Activated naive CD4-positive, alpha-beta T cell treated with anti-CD3 and anti-CD28 coated beads for 36 hours (primary cell): ENCODE measurements around the gene CROCC2. TPM values are rescaled to one million over a fixed set of nuclear protein-coding genes. Genes with fewer than 3 reads are reported as not detected.

Experiments used
- CTCF ChIA-PET: fragments of 350-600 bp; sonication (Branson Sonifier 250); formaldehyde crosslinking; loops from one replicate; lab custom pipeline; 2021; ENCODE audit warnings: antibody characterized with exemption; lab: Charles Lee
- DNase-seq: peaks from one replicate; pipeline ENCODE4 v3.0.0-alpha.2; 2020
- H3K27ac Mint-ChIP-seq: one replicate; pipeline ENCODE4 v1.8.0; 2021; ENCODE audit warnings: mild to moderate bottlenecking, mixed read lengths
- H3K27me3 Mint-ChIP-seq: one replicate; pipeline ENCODE4 v1.8.0; 2021; ENCODE audit warnings: low read depth, mixed read lengths
- H3K36me3 Mint-ChIP-seq: one replicate; pipeline ENCODE4 v1.8.0; 2021; ENCODE audit warnings: low read depth, mixed read lengths
- H3K4me1 Mint-ChIP-seq: one replicate; pipeline ENCODE4 v1.8.0; 2021; ENCODE audit warnings: low read depth, mixed read lengths
- H3K4me3 Mint-ChIP-seq: one replicate; pipeline ENCODE4 v1.8.0; 2021; ENCODE audit warnings: mild to moderate bottlenecking, moderate library complexity, mixed read lengths
- H3K9me3 Mint-ChIP-seq: one replicate; pipeline ENCODE4 v1.8.0; 2021; ENCODE audit warnings: mixed read lengths
- intact Hi-C: fragments of 100-400 bp; cut with micrococcal nuclease; formaldehyde crosslinking; loops from one replicate; pipeline ENCODE4 v1.15.1; 2023
- total RNA-seq, 2 experiments: library from RNA; stranded (reverse); gene quantifications; one replicate each; pipeline ENCODE4 v1.2.3, GENCODE V29; 2021

The CROCC2 gene
- not detected for total RNA-seq

DNA sequence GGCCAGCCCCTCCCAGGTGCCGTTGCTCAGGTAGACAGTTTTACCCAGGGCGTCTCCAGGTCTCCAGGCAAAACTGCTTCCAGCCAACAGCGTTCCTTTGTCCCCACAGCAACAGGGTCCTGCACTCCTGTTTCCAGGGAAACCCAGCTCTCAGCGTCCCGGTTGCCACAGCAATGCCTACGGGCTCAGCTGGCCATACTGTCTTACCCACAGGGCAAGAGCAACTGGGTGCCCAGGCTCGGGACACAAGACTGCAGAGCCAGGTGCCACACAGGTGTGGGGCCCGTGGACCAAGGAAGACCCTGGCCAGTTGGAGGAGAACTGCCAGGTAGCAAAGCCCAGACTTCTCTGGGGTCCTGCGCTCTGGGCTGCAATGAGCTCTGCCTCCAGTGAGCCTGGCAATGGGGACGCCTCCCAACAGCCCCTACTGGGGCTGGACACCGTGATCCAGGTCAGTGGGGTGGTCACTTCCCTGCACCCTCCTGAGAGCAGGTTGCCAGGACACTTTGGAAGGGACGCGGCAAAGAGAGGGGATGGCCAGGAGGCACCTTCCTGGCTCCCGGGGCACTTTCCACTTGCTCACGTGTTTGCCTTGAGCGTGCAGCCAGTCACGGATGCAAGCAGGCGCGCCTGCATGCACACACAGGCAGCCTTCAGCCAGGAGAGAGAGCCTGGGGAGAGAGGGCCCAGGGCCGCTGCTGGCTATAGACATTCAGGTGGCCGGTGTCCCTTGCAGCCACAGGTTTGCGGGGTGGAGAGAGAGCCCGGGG is at the start of gene CROCC2:
CROCC2 (plus strand) TSS at position 196 of the 770 bp plus-strand sequence; CDS start at position 374, 178 bp downstream.
- no peaks in the 10 kb centered on the region for H3K4me1 Mint-ChIP-seq

DNA sequence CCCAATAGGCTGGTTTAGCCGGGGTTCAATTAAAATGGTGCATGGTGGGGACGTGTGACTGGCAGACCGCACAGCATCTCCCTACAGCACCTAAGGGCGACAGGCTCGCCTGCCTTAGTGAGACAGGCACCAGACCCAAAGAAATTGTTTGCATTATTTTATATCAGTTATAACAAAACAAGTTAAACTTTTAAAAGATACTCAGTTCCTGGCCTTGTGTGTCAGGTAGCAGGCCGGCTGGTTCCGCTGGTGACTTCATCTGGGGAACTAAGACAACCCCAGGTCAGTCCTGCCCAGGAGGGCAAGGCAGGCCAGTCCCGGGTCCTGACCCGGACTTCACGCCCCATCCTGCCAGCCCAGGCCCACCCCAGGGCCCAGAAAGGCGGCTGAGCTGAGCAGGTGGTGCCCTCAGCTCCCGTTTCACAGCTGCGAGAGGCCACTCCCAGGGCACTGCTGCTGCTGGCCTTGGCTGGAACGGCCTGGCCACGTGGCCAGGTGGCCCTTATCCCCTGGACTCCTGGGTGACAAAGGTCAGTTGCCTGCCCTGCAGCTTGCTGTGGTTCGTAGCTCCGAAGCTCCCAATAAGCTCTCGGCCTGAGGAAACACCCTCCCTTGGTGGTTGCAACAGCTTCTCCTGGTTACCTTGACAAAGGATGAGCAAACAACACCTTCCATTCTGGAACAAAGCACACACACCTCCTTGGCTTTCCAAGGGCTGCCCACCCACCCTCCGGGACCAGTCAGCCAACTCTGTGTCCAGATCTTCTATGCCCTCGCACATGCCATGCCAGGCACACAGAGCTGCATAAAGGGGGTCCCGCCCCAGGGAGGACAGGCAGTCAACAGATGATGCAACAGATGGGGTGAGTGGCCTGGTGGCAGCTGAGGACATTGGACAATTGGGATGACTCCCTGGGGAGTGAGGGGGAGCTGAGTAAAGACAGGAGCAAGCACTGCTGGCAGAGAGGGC is 48.8 kb upstream of the CROCC2 start:
- intact Hi-C loops: loop anchor here (10.0 kb wide), 1 partner anchor 357 kb away; no protein-coding TSS in a partner anchor
- CTCF ChIA-PET: interaction anchor here (0.6 to 1.0 kb wide), 2 partner anchors 220 to 502 kb away, joined by 3 read pairs; no protein-coding TSS in a partner anchor
- H3K4me1 Mint-ChIP-seq: no peaks in the 10 kb centered on the region

More for the DNA sequence above, at the start of gene CROCC2:
- CTCF ChIA-PET: no interaction called here
- H3K27ac Mint-ChIP-seq: no peak within 1 kb of the TSS
- H3K36me3 Mint-ChIP-seq: no peaks in the 10 kb centered on the region
- H3K27me3 Mint-ChIP-seq: no peaks in the 10 kb centered on the region
- no peak within 1 kb of the TSS for H3K4me3 Mint-ChIP-seq
- no peaks in the 10 kb centered on the region for H3K9me3 Mint-ChIP-seq
- intact Hi-C loops: no loop called here
- DNase-seq: no peak

DNA sequence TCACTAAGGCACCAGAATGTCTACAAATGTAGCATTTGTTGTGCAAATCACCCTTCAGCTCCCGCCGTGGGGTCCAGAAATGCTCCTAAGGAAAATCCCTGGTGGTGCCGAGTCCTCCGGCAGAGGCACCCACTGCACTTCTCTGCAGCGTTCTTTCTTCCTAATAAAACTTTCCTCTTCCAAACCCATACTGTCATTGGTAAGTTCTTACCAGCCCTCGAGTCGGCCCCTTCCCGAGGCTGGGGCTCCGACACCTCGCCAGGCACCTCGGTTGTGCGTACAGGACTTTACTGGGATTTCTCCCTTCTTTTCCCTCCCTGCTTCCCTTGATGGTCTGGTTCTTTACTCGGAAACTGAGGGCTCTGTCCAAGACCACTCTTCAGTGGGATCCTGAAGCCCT is 47.8 kb upstream of the CROCC2 start:
- Mint-ChIP-seq H3K27me3 (no peaks in the 10 kb centered on the region), H3K4me3 (no peak overlapping the region), H3K4me1 (no peaks in the 10 kb centered on the region), H3K9me3 (peaks cover 12% of the 10 kb centered on the region), H3K36me3 (no peaks in the 10 kb centered on the region), H3K27ac (no peak overlapping the region)
- intact Hi-C loops: loop anchor here (10.0 kb wide), 1 partner anchor 356 kb away; no protein-coding TSS in a partner anchor
- CTCF ChIA-PET: no interaction called here
- DNase-seq: no peak

More for the DNA sequence above, 48.8 kb upstream of the CROCC2 start:
- Mint-ChIP-seq H3K27ac (no peak overlapping the region), H3K9me3 (peaks cover 12% of the 10 kb centered on the region), H3K4me3 (no peak overlapping the region), H3K27me3 (no peaks in the 10 kb centered on the region), H3K36me3 (no peaks in the 10 kb centered on the region)
- DNase-seq: no peak

DNA sequence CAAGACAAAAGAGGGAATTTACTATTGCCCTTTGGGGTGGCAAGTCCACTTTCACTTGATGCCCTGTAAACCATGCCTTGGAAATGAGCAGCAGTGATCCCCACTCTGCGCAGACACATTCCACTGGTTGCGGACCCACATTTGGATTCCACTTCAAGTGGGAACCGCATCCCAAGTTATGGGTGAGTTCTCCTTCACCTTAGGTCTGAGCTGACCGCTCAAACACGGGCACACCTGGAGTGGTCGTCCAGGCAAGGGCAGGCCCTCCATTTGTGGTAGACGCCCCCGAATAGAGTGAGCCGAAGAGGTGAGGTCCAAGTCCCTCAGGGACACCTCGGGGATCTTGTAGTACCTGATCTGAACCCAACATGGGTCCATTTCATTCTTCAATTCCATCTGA is 47.3 kb upstream of the CROCC2 start:
- intact Hi-C loops: loop anchor here (10.0 kb wide), 1 partner anchor 356 kb away; no protein-coding TSS in a partner anchor
- Mint-ChIP-seq H3K4me3 (no peak overlapping the region), H3K27ac (no peak overlapping the region), H3K9me3 (peaks cover 12% of the 10 kb centered on the region), H3K27me3 (no peaks in the 10 kb centered on the region), H3K4me1 (no peaks in the 10 kb centered on the region), H3K36me3 (no peaks in the 10 kb centered on the region)
- no peak for DNase-seq
- CTCF ChIA-PET: no interaction called here

DNA sequence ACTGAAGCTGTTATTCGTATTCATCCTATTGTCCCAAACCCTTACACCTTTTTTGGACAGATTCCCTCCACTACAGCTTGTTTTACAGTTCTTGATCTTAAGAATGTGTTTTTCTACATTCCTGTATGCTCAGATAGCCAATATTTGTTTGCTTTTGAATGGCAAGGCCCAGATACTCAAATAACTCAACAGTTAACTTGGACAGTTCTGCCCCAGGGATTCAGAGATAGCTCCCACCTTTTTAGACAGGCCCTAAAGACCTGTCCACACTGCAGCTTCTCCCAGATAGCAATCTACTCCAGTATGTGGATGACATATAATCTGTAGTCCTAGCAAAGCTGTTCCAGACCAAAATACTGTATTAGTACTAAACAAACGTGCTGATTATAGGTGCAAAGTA is 44.6 kb upstream of the CROCC2 start:
- CTCF ChIA-PET: interaction anchor here (0.9 to 3.5 kb wide), 3 partner anchors 10 to 20 kb away, joined by 3 to 17 read pairs (median 5); no protein-coding TSS in a partner anchor
- Mint-ChIP-seq H3K27ac (no peak overlapping the region), H3K4me1 (no peaks in the 10 kb centered on the region), H3K36me3 (no peaks in the 10 kb centered on the region), H3K4me3 (no peak overlapping the region), H3K9me3 (no peaks in the 10 kb centered on the region), H3K27me3 (no peaks in the 10 kb centered on the region)
- intact Hi-C loops: no loop called here
- DNase-seq: no peak

DNA sequence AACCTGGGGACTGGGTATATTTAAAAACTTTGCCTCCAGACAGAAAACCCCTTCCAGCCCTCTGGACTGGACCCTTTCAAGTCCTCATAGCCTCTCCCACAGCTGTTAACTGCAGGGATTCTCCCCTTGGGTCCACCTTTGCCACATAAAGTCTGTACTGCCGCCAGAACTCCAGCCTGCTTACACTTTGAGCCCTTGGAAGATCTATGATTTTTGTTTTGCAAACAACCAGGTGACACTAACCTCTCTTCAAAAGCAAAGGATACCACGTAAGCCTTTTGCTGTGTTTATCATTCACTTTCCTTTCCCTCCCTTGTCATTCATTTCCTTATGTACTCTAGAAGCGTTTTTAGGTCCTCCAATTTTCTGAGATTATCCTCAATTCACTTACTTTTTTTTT is 41.7 kb upstream of the CROCC2 start:
- no peaks in the 10 kb centered on the region for H3K36me3 Mint-ChIP-seq
- no peak overlapping the region for H3K4me3 Mint-ChIP-seq

DNA sequence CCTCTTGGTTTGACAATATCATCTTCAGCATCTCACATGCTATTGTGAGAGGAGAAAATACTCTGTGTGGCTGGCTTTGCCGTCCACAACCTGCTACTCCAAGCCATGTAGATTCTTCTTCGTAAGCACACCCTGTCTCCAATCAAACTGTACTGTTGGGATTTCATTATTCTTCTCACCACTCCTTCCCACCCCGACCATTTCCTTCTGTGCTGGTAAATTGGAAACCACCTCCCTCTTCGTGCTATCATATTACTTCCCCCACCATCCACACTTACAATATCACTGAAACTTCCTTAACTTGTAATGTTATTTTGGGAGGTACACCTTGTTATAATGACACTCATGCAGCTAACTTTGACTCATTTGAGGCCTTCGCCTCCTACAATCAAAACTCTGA is 40.7 kb upstream of the CROCC2 start:
- CTCF ChIA-PET: no interaction called here
- Mint-ChIP-seq H3K36me3 (no peaks in the 10 kb centered on the region), H3K4me1 (no peaks in the 10 kb centered on the region), H3K4me3 (no peak overlapping the region), H3K9me3 (no peaks in the 10 kb centered on the region), H3K27me3 (no peaks in the 10 kb centered on the region), H3K27ac (no peak overlapping the region)
- DNase-seq: no peak
- intact Hi-C loops: no loop called here

More for the DNA sequence above, 41.7 kb upstream of the CROCC2 start:
- no peak for DNase-seq
- Mint-ChIP-seq H3K4me1 (no peaks in the 10 kb centered on the region), H3K27ac (no peak overlapping the region), H3K9me3 (no peaks in the 10 kb centered on the region), H3K27me3 (no peaks in the 10 kb centered on the region)
- CTCF ChIA-PET: no interaction called here
- intact Hi-C loops: no loop called here

DNA sequence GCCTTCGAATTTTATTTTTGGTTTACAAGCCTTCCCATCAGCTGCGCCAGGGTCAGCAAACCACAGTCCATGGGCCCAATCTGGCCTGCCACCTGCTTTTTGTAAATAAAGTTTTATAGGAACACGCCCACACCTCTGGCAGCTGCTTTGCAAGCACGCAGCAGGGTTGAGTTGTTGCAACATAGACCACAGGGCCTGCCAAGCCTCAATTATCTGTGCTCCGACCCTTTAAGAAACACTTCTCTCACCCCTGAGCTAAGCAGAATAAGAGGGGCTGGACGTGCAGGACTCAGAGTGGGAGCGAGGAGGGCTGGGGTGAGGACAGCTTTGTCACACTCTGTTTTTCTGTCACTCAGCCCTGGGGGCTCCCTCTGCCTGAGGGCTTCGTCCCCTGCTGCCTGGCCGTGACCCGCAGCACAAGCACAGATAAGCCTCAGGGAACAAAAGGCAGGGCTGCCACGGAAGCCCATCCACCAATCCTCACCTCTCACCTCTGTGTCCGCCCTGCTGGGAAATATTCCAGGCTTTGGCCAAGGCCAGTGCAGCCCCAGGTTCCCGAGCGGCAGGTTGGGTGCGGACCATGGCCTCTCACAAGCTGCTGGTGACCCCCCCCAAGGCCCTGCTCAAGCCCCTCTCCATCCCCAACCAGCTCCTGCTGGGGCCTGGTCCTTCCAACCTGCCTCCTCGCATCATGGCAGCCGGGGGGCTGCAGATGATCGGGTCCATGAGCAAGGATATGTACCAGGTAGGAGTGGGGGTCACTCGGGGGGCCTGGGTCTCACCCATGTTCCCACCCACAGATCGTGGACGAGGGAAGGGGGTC is 37.6 kb upstream of the CROCC2 start, which contains the start of gene AGXT:
AGXT (plus strand) TSS at position 539 of the 823 bp plus-strand sequence; CDS start at position 581, 42 bp downstream.
- Mint-ChIP-seq H3K27me3 (no peaks in the 10 kb centered on the region), H3K4me3 (no peak within 1 kb of the TSS), H3K27ac (no peak within 1 kb of the TSS), H3K4me1 (no peaks in the 10 kb centered on the region), H3K9me3 (no peaks in the 10 kb centered on the region), H3K36me3 (no peaks in the 10 kb centered on the region)
- CTCF ChIA-PET: no interaction called here
- no peak for DNase-seq
- intact Hi-C loops: no loop called here

DNA sequence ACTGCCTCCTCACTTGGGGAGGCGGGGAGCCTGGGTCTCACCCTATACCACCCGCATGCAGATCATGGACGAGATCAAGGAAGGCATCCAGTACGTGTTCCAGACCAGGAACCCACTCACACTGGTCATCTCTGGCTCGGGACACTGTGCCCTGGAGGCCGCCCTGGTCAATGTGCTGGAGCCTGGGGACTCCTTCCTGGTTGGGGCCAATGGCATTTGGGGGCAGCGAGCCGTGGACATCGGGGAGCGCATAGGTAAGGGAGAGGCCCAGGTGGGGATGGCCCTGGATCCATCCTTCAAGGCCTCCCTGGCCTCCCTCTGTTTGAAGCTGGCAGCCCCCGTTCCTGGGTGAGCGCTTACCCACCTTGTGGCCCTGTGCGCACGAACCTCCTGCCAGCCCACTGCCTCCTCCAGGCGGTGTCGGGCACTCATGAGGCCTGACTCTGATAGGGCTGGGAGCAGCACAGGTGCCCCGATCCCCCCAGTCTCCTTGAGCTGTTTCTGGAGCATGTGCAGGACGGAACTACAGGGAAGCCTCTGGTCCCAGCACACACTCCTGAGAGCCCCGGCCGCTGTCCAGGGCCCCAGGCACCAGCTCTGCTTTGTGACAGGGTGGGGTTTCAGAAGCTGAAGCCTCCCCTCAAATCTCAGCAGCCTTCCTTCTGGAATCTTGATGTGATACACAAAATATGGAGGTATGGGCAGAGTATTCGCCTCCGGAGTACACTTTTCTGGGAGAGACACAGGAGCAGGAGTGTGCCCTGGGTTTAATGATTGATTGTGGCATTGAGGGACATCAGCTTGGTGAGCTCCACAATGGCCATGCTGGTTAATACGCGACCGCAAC is 36.8 kb upstream of the CROCC2 start:
- Mint-ChIP-seq H3K27ac (no peak overlapping the region), H3K9me3 (no peaks in the 10 kb centered on the region), H3K4me1 (no peaks in the 10 kb centered on the region), H3K36me3 (no peaks in the 10 kb centered on the region), H3K4me3 (no peak overlapping the region), H3K27me3 (no peaks in the 10 kb centered on the region)
- no peak for DNase-seq
- intact Hi-C loops: no loop called here
- CTCF ChIA-PET: no interaction called here

DNA sequence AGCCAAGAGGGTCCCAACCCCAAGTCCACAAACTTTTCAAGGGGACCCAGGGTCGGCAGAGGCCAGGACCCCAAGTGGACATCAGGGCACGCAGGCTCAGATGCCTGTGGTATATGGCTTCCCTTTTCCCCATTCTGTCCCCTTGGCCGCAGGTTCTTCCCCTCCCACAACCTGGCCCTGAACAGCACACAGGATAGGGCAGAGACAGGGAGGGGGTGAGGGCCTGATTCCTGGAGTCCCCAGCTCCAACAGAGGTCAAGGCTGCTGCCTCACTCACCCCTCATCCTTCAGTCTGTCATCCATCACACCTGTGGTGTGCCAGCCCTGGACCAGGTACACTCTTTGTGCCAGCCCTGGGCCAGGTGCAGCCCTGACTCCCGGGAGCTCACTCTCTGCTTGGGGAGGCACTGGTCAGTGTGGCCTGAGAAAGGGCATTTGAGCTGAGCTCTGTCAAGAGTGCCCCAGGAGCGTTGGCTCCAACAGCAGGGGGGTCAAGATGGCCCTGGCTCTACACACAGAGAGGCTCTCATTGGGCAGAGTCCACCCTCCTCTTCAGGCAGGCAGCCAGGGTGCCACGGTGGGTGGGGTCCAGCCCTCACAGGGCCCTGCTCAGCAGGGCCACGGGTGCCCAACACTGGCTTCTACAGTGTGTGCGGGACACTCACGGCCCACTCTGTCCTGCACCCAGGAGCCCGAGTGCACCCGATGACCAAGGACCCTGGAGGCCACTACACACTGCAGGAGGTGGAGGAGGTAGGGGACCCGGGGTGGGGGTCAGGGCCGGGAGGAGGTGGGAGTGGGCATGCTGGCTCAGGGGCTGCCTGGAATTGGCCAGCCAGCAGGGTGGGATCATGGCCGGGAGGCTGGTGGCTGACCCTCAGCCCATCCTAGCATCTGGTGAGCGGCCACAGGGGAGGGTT is 35.9 kb upstream of the CROCC2 start:
- CTCF ChIA-PET: interaction anchor here (1.8 kb wide), 1 partner anchor 19 kb away, joined by 5 read pairs; no protein-coding TSS in a partner anchor
- Mint-ChIP-seq H3K36me3 (no peaks in the 10 kb centered on the region), H3K4me1 (no peaks in the 10 kb centered on the region)

More for the DNA sequence above, 35.9 kb upstream of the CROCC2 start:
- intact Hi-C loops: no loop called here
- DNase-seq: no peak
- Mint-ChIP-seq H3K4me3 (no peak overlapping the region), H3K9me3 (no peaks in the 10 kb centered on the region), H3K27me3 (no peaks in the 10 kb centered on the region), H3K27ac (no peak overlapping the region)
